Measurements from ENCODE around the gene UGT1A8. TPM values are rescaled to one million over a fixed set of nuclear protein-coding genes. Genes with fewer than 3 reads are reported as not detected.

The UGT1A8 gene
- total RNA-seq, 2 donors from 2014 or later = not detected

DNA sequence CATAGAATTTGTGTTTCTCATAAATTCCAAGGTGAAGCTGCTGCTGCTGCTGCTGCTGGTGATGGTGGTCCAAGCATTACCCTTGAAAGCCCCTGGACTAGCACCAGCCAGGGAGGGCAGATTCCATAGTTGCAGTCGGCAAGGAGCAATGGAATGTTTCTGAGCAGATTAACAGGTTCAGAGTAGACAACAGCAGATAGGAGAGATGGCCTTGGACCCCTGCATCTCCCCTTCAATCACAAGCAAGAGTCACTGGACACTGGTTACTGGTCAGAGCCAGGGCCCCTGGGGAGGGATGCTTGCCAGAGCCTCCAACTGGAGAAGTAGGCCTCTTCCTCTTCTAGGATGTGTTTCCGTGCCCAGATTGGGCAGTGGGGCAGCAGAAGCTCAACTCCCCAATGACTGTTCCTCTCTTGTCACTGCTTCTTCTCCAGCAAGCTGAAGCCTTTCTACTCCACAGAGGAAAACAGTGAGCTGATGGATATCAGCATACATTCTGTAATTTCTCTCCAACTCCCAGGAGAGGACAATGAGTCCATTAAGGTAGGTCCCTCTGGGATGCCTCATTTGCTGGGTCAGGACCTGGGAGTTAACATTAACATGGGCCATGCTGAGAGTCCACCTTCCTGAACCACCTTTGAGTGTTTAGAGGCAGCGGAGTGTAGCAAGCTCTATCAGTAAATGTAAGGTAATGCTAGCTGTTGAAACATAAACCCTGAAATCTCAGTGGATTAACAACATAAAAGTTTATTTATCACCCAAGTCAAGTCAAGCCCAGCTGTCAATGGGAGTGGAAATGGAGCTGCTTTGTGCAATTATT is 196.0 kb downstream of the UGT1A8 start:
- Histone ChIP-seq H3K27ac (ENCODE audit: low read depth, low read length) (no peak overlapping the region), H3K9ac (ENCODE audit: extremely low read depth, low read length, poor library complexity, severe bottlenecking) (no peak overlapping the region), H3K4me3 (ENCODE audit: low read length) (no peak overlapping the region), H3K36me3 (ENCODE audit: control insufficient read depth, insufficient read depth, low read length) (no peaks in the 10 kb centered on the region), H3K27me3 (ENCODE audit: control insufficient read depth, insufficient read depth, low read length, poor library complexity, severe bottlenecking) (no peaks in the 10 kb centered on the region), H3K9me3 (ENCODE audit: control insufficient read depth, low read length) (no peaks in the 10 kb centered on the region), H3K4me1 (ENCODE audit: control insufficient read depth, insufficient read depth, low read length) (no peaks in the 10 kb centered on the region)
- TF ChIP-seq CTCF (conservative IDR thresholded peaks at IDR 0.05) = no peak
- Mint-ChIP-seq H3K36me3 (ENCODE audit: low read depth) (no peaks in the 10 kb centered on the region), H3K27me3 (ENCODE audit: insufficient read depth) (peaks cover 8% of the 10 kb centered on the region), H3K4me3 (no peak overlapping the region), H3K9me3 (no peaks in the 10 kb centered on the region), H3K4me1 (no peaks in the 10 kb centered on the region), H3K27ac (no peak overlapping the region)
- DNase-seq = peak; percentile 13
- 92 to 100% methylated on average over 3 of the region's 3 CpGs for WGBS, 2 experiments (ENCODE audit: insufficient coverage in 1 of 2, insufficient read length in 1 of 2)

DNA sequence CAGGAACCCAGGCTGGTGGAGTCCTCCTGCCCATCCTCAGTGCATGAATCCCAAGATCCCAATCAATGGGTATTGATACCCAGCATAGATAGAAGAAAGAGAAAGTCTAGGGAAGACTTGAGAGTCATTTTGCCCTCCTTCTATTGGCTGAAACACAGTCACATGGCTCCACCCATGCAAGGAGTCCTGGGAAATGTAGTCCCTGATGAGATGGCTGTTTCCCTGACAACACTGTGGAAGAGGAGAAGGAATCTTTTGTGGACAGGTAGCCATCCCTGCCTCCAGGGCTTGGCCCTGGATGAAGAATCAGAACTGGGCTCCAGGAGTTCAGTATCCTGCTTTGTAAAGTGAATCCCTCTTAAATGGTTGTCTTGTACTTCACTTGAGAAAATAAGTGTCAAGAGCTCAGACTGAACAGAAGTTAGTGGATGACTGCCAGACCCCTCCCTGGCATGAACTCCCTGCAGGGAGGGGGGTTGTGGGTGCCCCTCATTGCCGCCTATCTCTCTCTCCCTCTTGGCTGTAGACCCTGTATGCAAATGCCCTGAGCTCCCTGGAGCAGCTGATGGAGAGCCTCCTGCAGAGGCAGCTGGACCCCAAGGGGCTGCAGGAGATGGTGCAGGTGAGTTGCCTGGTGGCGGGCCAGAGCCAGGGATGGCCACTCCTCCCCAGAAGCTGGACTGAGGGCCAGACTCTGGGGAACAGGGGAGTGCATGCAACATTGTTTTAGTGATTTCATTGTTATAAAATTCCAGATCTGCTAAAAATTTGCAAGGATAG is 196.8 kb downstream of the UGT1A8 start:
- no peak overlapping the region for H3K27ac ChIP-seq (ENCODE audit: low read depth, low read length)
- no peaks in the 10 kb centered on the region for H3K9me3 ChIP-seq (ENCODE audit: control insufficient read depth, low read length)
- H3K4me3 ChIP-seq (ENCODE audit: low read length) = no peak overlapping the region
- no peak overlapping the region for H3K9ac ChIP-seq (ENCODE audit: extremely low read depth, low read length, poor library complexity, severe bottlenecking)
- peak; percentile 57 for DNase-seq
- WGBS, 2 experiments (ENCODE audit: insufficient coverage in 1 of 2, insufficient read length in 1 of 2) = 86% methylated on average over 2 of the region's 2 CpGs; no CpG with 5 or more reads in 1 of the 2 experiments
- Mint-ChIP-seq H3K36me3 (ENCODE audit: low read depth) (no peaks in the 10 kb centered on the region), H3K9me3 (no peaks in the 10 kb centered on the region), H3K4me3 (no peak overlapping the region), H3K27me3 (ENCODE audit: insufficient read depth) (peaks cover 8% of the 10 kb centered on the region), H3K4me1 (no peaks in the 10 kb centered on the region), H3K27ac (no peak overlapping the region)
- TF ChIP-seq CTCF (conservative IDR thresholded peaks at IDR 0.05) = peak; percentile 15
- no peaks in the 10 kb centered on the region for H3K4me1 ChIP-seq (ENCODE audit: control insufficient read depth, insufficient read depth, low read length)
- no peaks in the 10 kb centered on the region for H3K27me3 ChIP-seq (ENCODE audit: control insufficient read depth, insufficient read depth, low read length, poor library complexity, severe bottlenecking)
- no peaks in the 10 kb centered on the region for H3K36me3 ChIP-seq (ENCODE audit: control insufficient read depth, insufficient read depth, low read length)

DNA sequence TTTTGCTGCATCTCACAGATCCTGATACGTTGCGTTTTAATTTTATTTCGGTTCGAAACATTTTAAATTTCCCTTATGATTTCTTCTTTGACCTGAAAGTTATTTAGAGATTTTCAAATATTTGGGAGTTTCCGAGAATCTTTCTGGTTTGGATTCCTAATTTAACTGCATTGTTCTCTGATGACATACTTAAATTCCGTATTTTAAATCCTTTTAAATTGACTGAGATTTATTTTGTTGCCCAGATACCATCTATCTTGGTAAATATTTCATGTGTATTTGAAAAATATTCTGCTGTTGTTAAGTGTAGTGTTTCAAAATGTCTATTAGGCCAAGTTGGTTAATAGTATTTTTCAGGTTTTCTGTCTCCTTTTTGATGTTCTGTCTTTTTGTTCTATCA is 198.4 kb downstream of the UGT1A8 start:
- H3K4me3 Mint-ChIP-seq = no peak overlapping the region
- Histone ChIP-seq H3K9me3 (ENCODE audit: control insufficient read depth, low read length) (no peaks in the 10 kb centered on the region), H3K27ac (ENCODE audit: low read depth, low read length) (no peak overlapping the region), H3K27me3 (ENCODE audit: control insufficient read depth, insufficient read depth, low read length, poor library complexity, severe bottlenecking) (no peaks in the 10 kb centered on the region), H3K36me3 (ENCODE audit: control insufficient read depth, insufficient read depth, low read length) (no peaks in the 10 kb centered on the region), H3K4me3 (ENCODE audit: low read length) (no peak overlapping the region), H3K4me1 (ENCODE audit: control insufficient read depth, insufficient read depth, low read length) (no peaks in the 10 kb centered on the region), H3K9ac (ENCODE audit: extremely low read depth, low read length, poor library complexity, severe bottlenecking) (no peak overlapping the region)
- H3K27me3 Mint-ChIP-seq (ENCODE audit: insufficient read depth) = peaks cover 3% of the 10 kb centered on the region
- 75 to 93% methylated on average over 1 to 6 of the region's 6 CpGs for WGBS, 2 experiments (ENCODE audit: insufficient coverage in 1 of 2, insufficient read length in 1 of 2)
- no peaks in the 10 kb centered on the region for H3K36me3 Mint-ChIP-seq (ENCODE audit: low read depth)
- no peaks in the 10 kb centered on the region for H3K9me3 Mint-ChIP-seq
- H3K27ac Mint-ChIP-seq = no peak overlapping the region
- DNase-seq = no peak
- no peak for TF ChIP-seq CTCF (conservative IDR thresholded peaks at IDR 0.05)
- no peaks in the 10 kb centered on the region for H3K4me1 Mint-ChIP-seq
